H9 (cell line): Measurements from ENCODE around the gene ARPIN. TPM values are rescaled to one million over a fixed set of nuclear protein-coding genes. Genes with fewer than 3 reads are reported as not detected.
"Not testable (repeated sequence)": the region's sequence is repeated elsewhere in the genome, so short reads cannot be mapped to it uniquely, and the experiment has no call there.

Experiments
- DNase-seq: peaks from one replicate; pipeline ENCODE4 v3.0.0-alpha.2; 2017
- H2AFZ ChIP-seq: one replicate; pipeline ENCODE4 v1.6.1; 2013; ENCODE audit warnings: mild to moderate bottlenecking, low read length, control low read depth, moderate library complexity
- H2AK5ac ChIP-seq: 2 replicates; pipeline ENCODE4 v1.6.1; 2013; ENCODE audit warnings: low read length, control low read depth, mixed read lengths; ENCODE audit not compliant: insufficient read length
- H2BK120ac ChIP-seq: one replicate; pipeline ENCODE4 v1.6.1; 2013; ENCODE audit warnings: low read depth, mild to moderate bottlenecking, low read length, control low read depth, inconsistent platforms; ENCODE audit not compliant: poor library complexity, severe bottlenecking
- H2BK12ac ChIP-seq: 2 replicates; pipeline ENCODE4 v1.6.1; 2013; ENCODE audit warnings: low read length, control low read depth, mixed read lengths, low read depth; ENCODE audit not compliant: insufficient read length
- H2BK15ac ChIP-seq: 2 replicates; pipeline ENCODE4 v1.6.1; 2013; ENCODE audit warnings: low read depth, low read length, control low read depth
- H2BK20ac ChIP-seq: one replicate; pipeline ENCODE4 v1.6.1; 2013; ENCODE audit warnings: low read depth, mild to moderate bottlenecking, low read length, control low read depth, inconsistent platforms; ENCODE audit not compliant: poor library complexity, severe bottlenecking
- H2BK5ac ChIP-seq: 2 replicates; pipeline ENCODE4 v1.6.1; 2013; ENCODE audit warnings: low read length, control low read depth, mixed read lengths; ENCODE audit not compliant: insufficient read length
- H3K14ac ChIP-seq: 2 replicates; pipeline ENCODE4 v1.6.1; 2013; ENCODE audit warnings: low read length, control low read depth; ENCODE audit not compliant: insufficient read depth
- H3K18ac ChIP-seq: 2 replicates; pipeline ENCODE4 v1.6.1; 2013; ENCODE audit warnings: low read depth, mild to moderate bottlenecking, mixed read lengths, low read length, control low read depth; ENCODE audit not compliant: insufficient read length
- H3K23ac ChIP-seq: 2 replicates; pipeline ENCODE4 v1.6.1; 2013; ENCODE audit warnings: low read length, control low read depth, mixed read lengths, low read depth; ENCODE audit not compliant: insufficient read length
- H3K23me2 ChIP-seq: 2 replicates; pipeline ENCODE4 v1.6.1; 2013; ENCODE audit warnings: low read depth, mild to moderate bottlenecking, mixed read lengths, low read length, control low read depth; ENCODE audit not compliant: insufficient read length, poor library complexity, severe bottlenecking
- H3K27ac ChIP-seq: 2 replicates; pipeline ENCODE4 v1.5.1; 2013; ENCODE audit warnings: low read length, control low read depth, mixed read lengths, low read depth; ENCODE audit not compliant: insufficient read length
- H3K27me3 ChIP-seq: 2 replicates; pipeline ENCODE4 v1.6.1; 2013; ENCODE audit warnings: low read length, control low read depth, inconsistent platforms; ENCODE audit not compliant: insufficient read depth
- H3K4ac ChIP-seq: 2 replicates; pipeline ENCODE4 v1.6.1; 2013; ENCODE audit warnings: low read depth, mild to moderate bottlenecking, control low read depth, inconsistent platforms, low read length, moderate library complexity
- H3K4me1 ChIP-seq: 2 replicates; pipeline ENCODE4 v1.6.1; 2013; ENCODE audit warnings: low read length, control low read depth, inconsistent platforms; ENCODE audit not compliant: insufficient read depth
- H3K4me2 ChIP-seq: 2 replicates; pipeline ENCODE4 v1.6.1; 2013; ENCODE audit warnings: low read length, control low read depth, mixed read lengths; ENCODE audit not compliant: insufficient read length, insufficient read depth
- H3K56ac ChIP-seq: 2 replicates; pipeline ENCODE4 v1.6.1; 2013; ENCODE audit warnings: low read depth, mild to moderate bottlenecking, mixed read lengths, low read length, control low read depth; ENCODE audit not compliant: insufficient read length
- H3K79me1 ChIP-seq: 2 replicates; pipeline ENCODE4 v1.6.1; 2013; ENCODE audit warnings: low read depth, mild to moderate bottlenecking, moderate library complexity, low read length, control low read depth, inconsistent platforms; ENCODE audit not compliant: insufficient read depth, poor library complexity, severe bottlenecking
- H3K79me2 ChIP-seq: 2 replicates; pipeline ENCODE4 v1.6.1; 2013; ENCODE audit warnings: low read length, control low read depth, inconsistent platforms; ENCODE audit not compliant: insufficient read depth
- H3K9ac ChIP-seq: 2 replicates; pipeline ENCODE4 v1.6.1; 2013; ENCODE audit warnings: low read length, control low read depth, mixed read lengths; ENCODE audit not compliant: insufficient read length; ENCODE audit errors: extremely low read depth
- H3K9me3 ChIP-seq: one replicate; pipeline ENCODE4 v1.6.1; 2013; ENCODE audit warnings: low read depth, low read length, inconsistent platforms; ENCODE audit not compliant: control insufficient read depth
- H3T11ph ChIP-seq: one replicate; pipeline ENCODE4 v1.6.1; 2013; ENCODE audit warnings: mild to moderate bottlenecking, low read length, control low read depth, inconsistent platforms
- H4K20me1 ChIP-seq: one replicate; pipeline ENCODE4 v1.6.1; 2013; ENCODE audit not compliant: control insufficient read depth, insufficient read length, insufficient read depth
- H4K5ac ChIP-seq: 2 replicates; pipeline ENCODE4 v1.6.1; 2013; ENCODE audit warnings: low read depth, mild to moderate bottlenecking, mixed read lengths, low read length, control low read depth; ENCODE audit not compliant: insufficient read length
- H4K8ac ChIP-seq: replicated peaks from 2 replicates; pipeline ENCODE4 v1.6.1; 2013; ENCODE audit warnings: low read length, control low read depth, mixed read lengths, low read depth; ENCODE audit not compliant: insufficient read length
- H4K91ac ChIP-seq: 2 replicates; pipeline ENCODE4 v1.6.1; 2013; ENCODE audit warnings: low read depth, mild to moderate bottlenecking, moderate library complexity, mixed read lengths, low read length, control low read depth; ENCODE audit not compliant: insufficient read length
- H3K27ac Mint-ChIP-seq, 3 experiments: 2 replicates in 2 of 3; 3 replicates in 1 of 3; pipeline ENCODE4 v1.8.0; 2020 to 2021; ENCODE audit warnings: mixed read lengths in 3 of 3, mild to moderate bottlenecking in 1 of 3, moderate library complexity in 1 of 3
- H3K27me3 Mint-ChIP-seq: 2 replicates; pipeline ENCODE4 v1.8.0; 2021; ENCODE audit warnings: low read depth, mild to moderate bottlenecking, moderate library complexity, mixed read lengths
- H3K36me3 Mint-ChIP-seq, 3 experiments: 2 replicates in 2 of 3; 3 replicates in 1 of 3; pipeline ENCODE4 v1.8.0; 2020 to 2021; ENCODE audit warnings: low read depth in 3 of 3, mixed read lengths in 3 of 3; ENCODE audit not compliant: insufficient read depth in 1 of 3
- H3K4me1 Mint-ChIP-seq, 2 experiments: 2 replicates each; pipeline ENCODE4 v1.8.0; 2020; ENCODE audit warnings: mixed read lengths in 2 of 2
- H3K4me3 Mint-ChIP-seq, 2 experiments: 2 replicates in 1 of 2; 3 replicates in 1 of 2; pipeline ENCODE4 v1.8.0; 2020 to 2021; ENCODE audit warnings: mild to moderate bottlenecking in 2 of 2, mixed read lengths in 2 of 2, moderate library complexity in 1 of 2
- H3K9me3 Mint-ChIP-seq, 2 experiments: 2 replicates in 1 of 2; 3 replicates in 1 of 2; pipeline ENCODE4 v1.8.0; 2020; ENCODE audit warnings: mild to moderate bottlenecking in 2 of 2, mixed read lengths in 2 of 2, moderate library complexity in 1 of 2
- CTCF ChIP-seq: fragments of 200-600 bp; sonication (generic); conservative IDR thresholded peaks from 3 replicates; pipeline ENCODE4 v1.8.0; 2021; ENCODE audit warnings: antibody characterized with exemption, mild to moderate bottlenecking
- WGBS: extraction: QIAGEN DNeasy Blood & Tissue Kit; methylation state at CpG from one replicate; pipeline ENCODE4 v1.1.7; 2013; ENCODE audit warnings: missing lambda C conversion rate, low lambda C conversion rate, mixed read lengths; ENCODE audit not compliant: insufficient read length; ENCODE audit errors: extremely low coverage; 5-methylcytosine and 5-hydroxymethylcytosine counted together
- total RNA-seq: library from RNA; stranded (reverse); gene quantifications from 2 replicates; pipeline ENCODE4 v1.2.1, GENCODE V29; 2021

The ARPIN gene
- total RNA-seq, 1 experiment from 2014 or later = 6.4 TPM

- no peak overlapping the region for H2AFZ ChIP-seq
- H3K18ac ChIP-seq = no peak overlapping the region
- no peak overlapping the region for H3T11ph ChIP-seq
- H3K4me1 ChIP-seq = no peaks in the 10 kb centered on the region
- no peak overlapping the region for H4K91ac ChIP-seq
- H3K56ac ChIP-seq = no peak overlapping the region
- H2BK5ac ChIP-seq = no peak overlapping the region
- H3K9ac ChIP-seq = no peak overlapping the region
- Mint-ChIP-seq H3K27ac (no peak overlapping the region), H3K27me3 (no peaks in the 10 kb centered on the region; the same call in 1 of the 2 replicates), H3K4me1 (no peaks in the 10 kb centered on the region; a peak in 1 of 4 replicates), H3K4me3 (no peak overlapping the region), H3K36me3 (peaks cover 20 to 42% (median 33%) of the 10 kb centered on the region in 3 experiments), H3K9me3 (peaks cover 7 to 8% of the 10 kb centered on the region in 2 experiments)
- H2BK120ac ChIP-seq = no peak overlapping the region
- no peaks in the 10 kb centered on the region for H3K79me2 ChIP-seq
- no peak overlapping the region for H3K23ac ChIP-seq
- H4K20me1 ChIP-seq = no peaks in the 10 kb centered on the region
- H4K8ac ChIP-seq = no peak overlapping the region
- no peak for TF ChIP-seq CTCF
- H2BK15ac ChIP-seq = no peak overlapping the region
- H3K4ac ChIP-seq = no peak overlapping the region
- no peaks in the 10 kb centered on the region for H3K79me1 ChIP-seq
- no peak for DNase-seq
- WGBS = no CpG with 5 or more reads among the region's 5 CpGs
- no peak overlapping the region for H2BK12ac ChIP-seq
- H3K14ac ChIP-seq = no peak overlapping the region
- H3K27me3 ChIP-seq = no peaks in the 10 kb centered on the region
- no peaks in the 10 kb centered on the region for H3K23me2 ChIP-seq
- H3K27ac ChIP-seq = no peak overlapping the region
- no peak overlapping the region for H3K4me2 ChIP-seq
- H3K9me3 ChIP-seq = no peaks in the 10 kb centered on the region
- no peak overlapping the region for H4K5ac ChIP-seq
- no peak overlapping the region for H2BK20ac ChIP-seq
- no peak overlapping the region for H2AK5ac ChIP-seq
These were observed 42.7 kb downstream of the ARPIN start for GRCh38 chr15:89870006-89870405.

GRCh38 chr15:89869490-89869889 lies 43.3 kb downstream of the ARPIN start:
- WGBS = no CpG with 5 or more reads among the region's 9 CpGs

More at GRCh38 chr15:89869490-89869889, 43.3 kb downstream of the ARPIN start:
- H3K79me1 ChIP-seq, H3K79me2 ChIP-seq, H3K56ac ChIP-seq, H3K23ac ChIP-seq, H3K27me3 ChIP-seq, H2BK15ac ChIP-seq, H2AFZ ChIP-seq, H2BK5ac ChIP-seq, H3K4me1 Mint-ChIP-seq, H3K4me3 Mint-ChIP-seq, H3T11ph ChIP-seq, H3K27ac ChIP-seq, H2BK120ac ChIP-seq, H3K4me1 ChIP-seq, H2BK12ac ChIP-seq, H4K20me1 ChIP-seq, H4K91ac ChIP-seq, H3K27ac Mint-ChIP-seq, H3K4ac ChIP-seq, H3K9me3 ChIP-seq, H3K23me2 ChIP-seq, DNase-seq, H3K18ac ChIP-seq, H2BK20ac ChIP-seq, H3K9me3 Mint-ChIP-seq, H3K4me2 ChIP-seq, H3K14ac ChIP-seq, H4K8ac ChIP-seq, H3K9ac ChIP-seq, H2AK5ac ChIP-seq, H3K27me3 Mint-ChIP-seq, H4K5ac ChIP-seq: not testable (repeated sequence)
- peaks cover 20 to 42% (median 33%) of the 10 kb centered on the region in 3 experiments for H3K36me3 Mint-ChIP-seq
